MM.1S (cell line): ENCODE measurements around the gene HTR1B.

Source experiments
- DNase-seq: peaks from one replicate; pipeline ENCODE4 v3.0.0-alpha.2; 2015
- H2AFZ ChIP-seq: fragments of 300-600 bp; sonication (generic); 2 replicates; pipeline ENCODE4 v1.6.0; 2016; ENCODE audit warnings: antibody characterized with exemption, low read length
- H3F3A ChIP-seq: fragments of 300-600 bp; sonication (generic); 2 replicates; pipeline ENCODE4 v1.6.1; 2016; ENCODE audit warnings: mild to moderate bottlenecking, antibody characterized with exemption, low read length, moderate library complexity, mixed read lengths; ENCODE audit not compliant: insufficient read depth
- H3K27ac ChIP-seq: fragments of 300-600 bp; sonication (generic); 2 replicates; pipeline ENCODE4 v1.5.1; 2016; ENCODE audit warnings: mild to moderate bottlenecking, low read length
- H3K27me3 ChIP-seq: fragments of 300-600 bp; sonication (generic); replicated peaks from 2 replicates; pipeline ENCODE4 v1.6.0; 2016; ENCODE audit warnings: low read length; ENCODE audit not compliant: insufficient read depth
- H3K36me3 ChIP-seq: fragments of 300-600 bp; sonication (generic); replicated peaks from 2 replicates; pipeline ENCODE4 v1.6.1; 2016; ENCODE audit warnings: mild to moderate bottlenecking, low read length, mixed read lengths; ENCODE audit not compliant: insufficient read depth
- H3K4me1 ChIP-seq: fragments of 300-600 bp; sonication (generic); 2 replicates; pipeline ENCODE4 v1.6.1; 2016; ENCODE audit warnings: low read length, mixed read lengths
- H3K4me2 ChIP-seq: fragments of 300-600 bp; sonication (generic); 2 replicates; pipeline ENCODE4 v1.6.0; 2016; ENCODE audit warnings: low read depth, low read length
- H3K4me3 ChIP-seq: fragments of 300-600 bp; sonication (generic); 2 replicates; pipeline ENCODE4 v1.5.1; 2016; ENCODE audit warnings: low read length, mixed read lengths
- H3K79me2 ChIP-seq: fragments of 300-600 bp; sonication (generic); 2 replicates; pipeline ENCODE4 v1.6.1; 2016; ENCODE audit warnings: mixed run types, low read length, mixed read lengths
- H3K9ac ChIP-seq: fragments of 300-600 bp; sonication (generic); 2 replicates; pipeline ENCODE4 v1.6.1; 2016; ENCODE audit warnings: low read length, mixed read lengths
- H3K9me2 ChIP-seq: fragments of 300-600 bp; sonication (generic); replicated peaks from 2 replicates; pipeline ENCODE4 v1.6.1; 2016; ENCODE audit warnings: mild to moderate bottlenecking, low read length, mixed read lengths; ENCODE audit not compliant: insufficient read depth
- H3K9me3 ChIP-seq: fragments of 300-600 bp; sonication (generic); replicated peaks from 2 replicates; pipeline ENCODE4 v1.6.1; 2016; ENCODE audit warnings: mild to moderate bottlenecking, low read length, mixed read lengths; ENCODE audit not compliant: insufficient read depth
- H4K20me1 ChIP-seq: fragments of 300-600 bp; sonication (generic); 2 replicates; pipeline ENCODE4 v1.6.1; 2016; ENCODE audit warnings: mild to moderate bottlenecking, low read length, moderate library complexity, mixed read lengths; ENCODE audit not compliant: insufficient read depth
- EZH2 ChIP-seq: fragments of 300-600 bp; sonication (generic); optimal IDR thresholded peaks from 2 replicates; pipeline ENCODE3; 2017; ENCODE audit warnings: low read depth, mild to moderate bottlenecking, antibody characterized with exemption, low read length, mixed read lengths
- EZH2phosphoT487 ChIP-seq: fragments of 300-600 bp; sonication (generic); IDR thresholded peaks from 2 replicates; pipeline ENCODE4 v1.6.1; 2018; ENCODE audit warnings: antibody characterized with exemption, low read length
- TF ChIP-seq, protein P1 (sequence below): fragments of 300-600 bp; sonication (generic); IDR thresholded peaks from 2 replicates; pipeline ENCODE4 v1.5.1; 2016; ENCODE audit warnings: antibody characterized with exemption, low read length, mixed read lengths

Gene HTR1B

DNA sequence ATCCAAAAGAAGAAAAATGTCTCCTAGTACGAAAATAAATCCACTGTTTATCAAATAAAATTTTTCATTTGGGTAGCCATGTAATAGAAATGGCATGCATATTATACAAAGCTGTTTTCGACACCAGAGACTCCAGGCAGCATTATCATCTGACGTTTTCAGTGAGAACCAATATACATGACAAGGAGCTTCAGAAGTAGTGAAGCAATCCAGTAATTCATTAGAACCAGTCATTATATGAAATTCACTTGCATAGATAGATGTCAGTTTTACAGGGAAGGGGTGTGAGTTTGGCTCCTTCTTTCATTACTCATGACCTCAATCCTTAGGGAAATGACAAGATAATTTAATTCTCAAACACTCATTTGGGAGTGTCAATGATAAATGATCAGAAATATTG, 14.7 kb downstream of the HTR1B start:
- no peak overlapping the region for H2AFZ ChIP-seq

GRCh38 chr6:77447254-77447653, 16.0 kb downstream of the HTR1B start:
- no peaks in the 10 kb centered on the region for H3F3A ChIP-seq
- no peak overlapping the region for H3K4me2 ChIP-seq
- no peaks in the 10 kb centered on the region for H3K4me1 ChIP-seq
- H3K27me3 ChIP-seq: no peaks in the 10 kb centered on the region
- no peak overlapping the region for H3K4me3 ChIP-seq
- DNase-seq: no peak
- no peaks in the 10 kb centered on the region for H3K9me2 ChIP-seq
- TF ChIP-seq, protein P1, sequence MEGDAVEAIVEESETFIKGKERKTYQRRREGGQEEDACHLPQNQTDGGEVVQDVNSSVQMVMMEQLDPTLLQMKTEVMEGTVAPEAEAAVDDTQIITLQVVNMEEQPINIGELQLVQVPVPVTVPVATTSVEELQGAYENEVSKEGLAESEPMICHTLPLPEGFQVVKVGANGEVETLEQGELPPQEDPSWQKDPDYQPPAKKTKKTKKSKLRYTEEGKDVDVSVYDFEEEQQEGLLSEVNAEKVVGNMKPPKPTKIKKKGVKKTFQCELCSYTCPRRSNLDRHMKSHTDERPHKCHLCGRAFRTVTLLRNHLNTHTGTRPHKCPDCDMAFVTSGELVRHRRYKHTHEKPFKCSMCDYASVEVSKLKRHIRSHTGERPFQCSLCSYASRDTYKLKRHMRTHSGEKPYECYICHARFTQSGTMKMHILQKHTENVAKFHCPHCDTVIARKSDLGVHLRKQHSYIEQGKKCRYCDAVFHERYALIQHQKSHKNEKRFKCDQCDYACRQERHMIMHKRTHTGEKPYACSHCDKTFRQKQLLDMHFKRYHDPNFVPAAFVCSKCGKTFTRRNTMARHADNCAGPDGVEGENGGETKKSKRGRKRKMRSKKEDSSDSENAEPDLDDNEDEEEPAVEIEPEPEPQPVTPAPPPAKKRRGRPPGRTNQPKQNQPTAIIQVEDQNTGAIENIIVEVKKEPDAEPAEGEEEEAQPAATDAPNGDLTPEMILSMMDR: no peak
- TF ChIP-seq EZH2 (no peak), EZH2phosphoT487 (no peak)
- H3K79me2 ChIP-seq: no peaks in the 10 kb centered on the region
- H3K9me3 ChIP-seq: no peaks in the 10 kb centered on the region
- no peaks in the 10 kb centered on the region for H4K20me1 ChIP-seq
- H3K36me3 ChIP-seq: no peaks in the 10 kb centered on the region
- no peak overlapping the region for H3K27ac ChIP-seq
- H2AFZ ChIP-seq: no peak overlapping the region
- H3K9ac ChIP-seq: no peak overlapping the region

More for the DNA sequence above, 14.7 kb downstream of the HTR1B start:
- Histone ChIP-seq H3K9me3 (no peaks in the 10 kb centered on the region), H3K4me2 (no peak overlapping the region), H3K4me1 (no peaks in the 10 kb centered on the region), H3K79me2 (no peaks in the 10 kb centered on the region), H4K20me1 (no peaks in the 10 kb centered on the region), H3K36me3 (no peaks in the 10 kb centered on the region), H3K27me3 (no peaks in the 10 kb centered on the region), H3F3A (no peaks in the 10 kb centered on the region), H3K4me3 (no peak overlapping the region), H3K9me2 (no peaks in the 10 kb centered on the region), H3K27ac (no peak overlapping the region), H3K9ac (no peak overlapping the region)
- TF ChIP-seq, protein P1: no peak
- TF ChIP-seq EZH2phosphoT487 (no peak), EZH2 (no peak)
- no peak for DNase-seq

DNA sequence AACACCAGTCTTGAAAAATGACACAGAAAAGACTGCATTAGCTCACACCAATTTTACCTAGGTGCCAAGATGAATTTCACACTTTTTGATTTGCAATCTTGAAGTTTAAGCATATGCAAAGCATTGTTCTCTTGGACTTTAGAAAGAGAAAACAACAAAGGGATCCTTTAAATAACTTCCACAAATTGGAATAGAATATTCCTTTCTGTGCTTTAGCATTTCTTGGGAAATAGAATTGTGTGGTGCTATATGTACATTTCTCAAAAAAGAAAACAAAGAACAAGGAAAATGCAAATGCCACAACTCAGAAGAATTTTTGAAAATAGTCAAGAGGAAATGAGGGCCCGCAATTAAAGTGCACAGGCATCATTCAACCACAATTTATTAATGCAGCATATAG, 17.0 kb downstream of the HTR1B start:
- no peak overlapping the region for H2AFZ ChIP-seq
- H3K4me2 ChIP-seq: no peak overlapping the region
- H3K4me3 ChIP-seq: no peak overlapping the region
- no peaks in the 10 kb centered on the region for H4K20me1 ChIP-seq
- DNase-seq: no peak
- no peaks in the 10 kb centered on the region for H3K9me3 ChIP-seq
- no peak overlapping the region for H3K9ac ChIP-seq
- H3F3A ChIP-seq: no peaks in the 10 kb centered on the region
- no peaks in the 10 kb centered on the region for H3K36me3 ChIP-seq
- H3K27me3 ChIP-seq: no peaks in the 10 kb centered on the region
- TF ChIP-seq, protein P1: no peak
- TF ChIP-seq EZH2phosphoT487 (no peak), EZH2 (no peak)
- H3K4me1 ChIP-seq: no peaks in the 10 kb centered on the region
- no peak overlapping the region for H3K27ac ChIP-seq
- H3K79me2 ChIP-seq: no peaks in the 10 kb centered on the region
- H3K9me2 ChIP-seq: no peaks in the 10 kb centered on the region
